ENCODE measurements around the gene SLC9A7. TPM values are rescaled to one million over a fixed set of nuclear protein-coding genes. Genes with fewer than 3 reads are reported as not detected.
A peak's percentile ranks its signal among the peaks of the same experiment; 100 is the strongest.
"Not testable (repeated sequence)": the region's sequence is repeated elsewhere in the genome, so short reads cannot be mapped to it uniquely, and the experiment has no call there.

The SLC9A7 gene
- total RNA-seq, 1 donor from 2014 or later, result 8.2 TPM

- no peak for TF ChIP-seq CTCF (IDR thresholded peaks at IDR 0.05; ENCODE audit: insufficient read depth, low read length, severe bottlenecking)
- H3K27me3 ChIP-seq (ENCODE audit: control insufficient read depth, insufficient read depth, low read length), result no peaks in the 10 kb centered on the region
- no peaks in the 10 kb centered on the region for H3K36me3 ChIP-seq (ENCODE audit: control insufficient read depth, insufficient read depth, low read length)
- H3K4me3 ChIP-seq (ENCODE audit: low read depth, low read length), result no peak overlapping the region
- FAIRE-seq (no peak), DNase-seq (ENCODE audit: low read depth) (no peak)
These were observed 23.3 kb downstream of the SLC9A7 start for GRCh38 chrX:46735622-46736021.

GRCh38 chrX:46733226-46733625 lies 25.7 kb downstream of the SLC9A7 start:
- FAIRE-seq, result no peak
- peak; percentile 8 for DNase-seq (ENCODE audit: low read depth)
- no peak for TF ChIP-seq CTCF (IDR thresholded peaks at IDR 0.05; ENCODE audit: insufficient read depth, low read length, severe bottlenecking)

DNA sequence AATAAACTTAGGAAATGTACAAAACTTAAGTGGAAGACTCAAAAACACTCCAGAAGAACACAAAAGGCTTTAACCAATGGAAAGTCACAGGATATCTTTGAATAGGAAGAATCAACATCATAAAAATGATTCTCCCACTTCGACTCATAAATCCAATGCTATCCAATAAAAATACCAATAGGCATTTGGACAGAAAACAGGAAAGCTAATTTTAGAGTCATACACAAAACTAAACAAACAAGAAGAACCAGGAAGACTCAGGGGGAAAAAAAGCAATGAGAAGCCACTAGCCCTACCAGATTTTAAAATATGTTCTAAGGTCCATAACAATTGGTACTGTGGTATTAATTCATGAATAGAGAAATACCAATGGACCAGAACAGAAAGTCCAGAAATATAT lies 28.2 kb downstream of the SLC9A7 start:
- Histone ChIP-seq H3K36me3 (ENCODE audit: control insufficient read depth, insufficient read depth, low read length) (no peaks in the 10 kb centered on the region), H3K27me3 (ENCODE audit: control insufficient read depth, insufficient read depth, low read length) (no peaks in the 10 kb centered on the region), H3K4me3 (ENCODE audit: low read depth, low read length) (no peak overlapping the region)
- FAIRE-seq (no peak), DNase-seq (ENCODE audit: low read depth) (no peak)
- no peak for TF ChIP-seq CTCF (IDR thresholded peaks at IDR 0.05; ENCODE audit: insufficient read depth, low read length, severe bottlenecking)

More at GRCh38 chrX:46733226-46733625, 25.7 kb downstream of the SLC9A7 start:
- Histone ChIP-seq H3K4me3 (ENCODE audit: low read depth, low read length) (no peak overlapping the region), H3K36me3 (ENCODE audit: control insufficient read depth, insufficient read depth, low read length) (no peaks in the 10 kb centered on the region), H3K27me3 (ENCODE audit: control insufficient read depth, insufficient read depth, low read length) (no peaks in the 10 kb centered on the region)

DNA sequence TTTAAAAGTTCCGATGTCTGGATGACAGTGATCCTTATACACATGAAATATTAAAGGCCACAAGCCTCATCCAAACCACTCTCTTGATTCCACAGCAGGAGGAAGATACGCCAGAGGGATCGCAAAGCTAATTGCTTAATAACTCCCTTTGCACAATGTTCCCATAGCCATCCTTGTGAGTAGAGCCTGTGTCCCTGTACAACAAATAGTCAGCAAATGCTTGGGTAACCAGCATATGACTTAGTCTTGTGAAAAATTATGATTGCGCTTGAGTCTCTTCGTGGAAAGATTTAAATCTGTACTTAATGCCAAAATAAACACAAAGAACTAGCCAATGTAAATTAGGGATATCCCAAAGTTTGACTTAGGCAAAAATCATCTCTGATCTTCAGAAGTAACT lies 31.5 kb downstream of the SLC9A7 start:
- H3K27me3 ChIP-seq (ENCODE audit: control insufficient read depth, insufficient read depth, low read length), result no peaks in the 10 kb centered on the region
- DNase-seq (ENCODE audit: low read depth), result no peak
- H3K4me3 ChIP-seq (ENCODE audit: low read depth, low read length), result no peak overlapping the region
- no peaks in the 10 kb centered on the region for H3K36me3 ChIP-seq (ENCODE audit: control insufficient read depth, insufficient read depth, low read length)
- no peak for TF ChIP-seq CTCF (IDR thresholded peaks at IDR 0.05; ENCODE audit: insufficient read depth, low read length, severe bottlenecking)
- no peak for FAIRE-seq

DNA sequence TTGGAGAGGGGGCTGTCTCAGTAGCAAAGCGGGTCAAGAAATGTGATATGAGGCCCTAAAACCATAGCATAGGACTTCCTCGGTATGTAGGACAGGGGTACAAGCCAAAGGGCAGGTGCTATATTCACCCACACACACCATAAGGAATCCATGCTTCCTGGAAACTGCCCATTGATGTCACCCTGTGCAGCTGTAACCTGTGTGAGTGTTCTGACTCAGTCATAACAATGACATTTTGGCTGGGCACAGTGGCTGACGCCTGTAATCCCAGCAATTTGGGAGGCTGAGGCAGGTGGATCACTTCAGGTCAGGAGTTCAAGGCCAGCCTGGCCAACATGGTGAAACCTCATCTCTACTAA lies 35.4 kb downstream of the SLC9A7 start:
- DNase-seq (ENCODE audit: low read depth), result peak; percentile 49
- not testable (repeated sequence) for H3K36me3 ChIP-seq (ENCODE audit: control insufficient read depth, insufficient read depth, low read length); FAIRE-seq; H3K27me3 ChIP-seq (ENCODE audit: control insufficient read depth, insufficient read depth, low read length); H3K4me3 ChIP-seq (ENCODE audit: low read depth, low read length)

DNA sequence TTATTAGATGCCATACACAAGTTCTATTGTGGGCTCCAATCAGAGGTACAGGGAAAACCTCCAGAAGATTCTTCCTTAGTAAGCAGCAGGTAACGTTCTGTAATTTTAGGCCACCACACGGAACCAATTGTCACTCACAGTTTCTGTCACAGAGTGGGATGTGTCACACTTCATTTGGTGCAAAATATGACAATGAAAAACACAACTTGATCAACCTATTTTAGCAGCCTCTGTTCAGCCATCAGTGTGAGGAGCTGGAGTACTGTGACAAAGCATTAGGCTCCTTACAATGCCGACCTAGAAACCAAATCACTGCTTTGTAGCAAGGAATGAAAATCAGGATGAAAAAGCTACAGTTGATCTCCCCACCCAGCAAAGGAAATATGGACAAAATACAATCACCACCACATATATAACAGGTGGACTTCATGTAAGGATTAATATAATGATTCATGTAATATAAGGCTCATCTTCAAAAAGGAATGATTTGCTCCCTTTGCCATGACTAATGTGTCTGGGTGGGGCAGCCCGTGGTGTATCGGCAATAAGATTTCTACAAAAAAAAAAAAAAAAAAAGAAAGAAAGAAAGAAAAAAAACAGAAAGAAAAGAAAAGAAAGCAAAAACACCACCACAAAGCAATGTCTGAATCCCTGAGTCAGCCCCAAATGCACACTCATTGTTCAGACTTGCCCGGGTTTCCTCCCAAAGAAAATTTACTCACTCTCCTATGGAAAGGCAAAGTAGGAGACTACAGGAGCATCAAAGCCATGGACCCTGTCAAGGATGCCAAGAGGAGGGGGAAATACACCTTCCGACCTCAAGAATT lies 36.0 kb downstream of the SLC9A7 start:
- FAIRE-seq (peak; percentile 73), DNase-seq (ENCODE audit: low read depth) (peak; percentile 66)
- Histone ChIP-seq H3K4me3 (ENCODE audit: low read depth, low read length) (no peak overlapping the region), H3K27me3 (ENCODE audit: control insufficient read depth, insufficient read depth, low read length) (no peaks in the 10 kb centered on the region), H3K36me3 (ENCODE audit: control insufficient read depth, insufficient read depth, low read length) (no peaks in the 10 kb centered on the region)
- no peak for TF ChIP-seq CTCF (IDR thresholded peaks at IDR 0.05; ENCODE audit: insufficient read depth, low read length, severe bottlenecking)

All from bronchial epithelial cell (primary cell).